T-helper 2 cell (primary cell): ENCODE data around the gene ITPK1.

Experiments
- DNase-seq, 5 experiments: peaks; one replicate each; pipeline versions ENCODE4 v3.0.0 to v3.0.0-alpha.2; 2012 to 2022

ITPK1 gene

DNA sequence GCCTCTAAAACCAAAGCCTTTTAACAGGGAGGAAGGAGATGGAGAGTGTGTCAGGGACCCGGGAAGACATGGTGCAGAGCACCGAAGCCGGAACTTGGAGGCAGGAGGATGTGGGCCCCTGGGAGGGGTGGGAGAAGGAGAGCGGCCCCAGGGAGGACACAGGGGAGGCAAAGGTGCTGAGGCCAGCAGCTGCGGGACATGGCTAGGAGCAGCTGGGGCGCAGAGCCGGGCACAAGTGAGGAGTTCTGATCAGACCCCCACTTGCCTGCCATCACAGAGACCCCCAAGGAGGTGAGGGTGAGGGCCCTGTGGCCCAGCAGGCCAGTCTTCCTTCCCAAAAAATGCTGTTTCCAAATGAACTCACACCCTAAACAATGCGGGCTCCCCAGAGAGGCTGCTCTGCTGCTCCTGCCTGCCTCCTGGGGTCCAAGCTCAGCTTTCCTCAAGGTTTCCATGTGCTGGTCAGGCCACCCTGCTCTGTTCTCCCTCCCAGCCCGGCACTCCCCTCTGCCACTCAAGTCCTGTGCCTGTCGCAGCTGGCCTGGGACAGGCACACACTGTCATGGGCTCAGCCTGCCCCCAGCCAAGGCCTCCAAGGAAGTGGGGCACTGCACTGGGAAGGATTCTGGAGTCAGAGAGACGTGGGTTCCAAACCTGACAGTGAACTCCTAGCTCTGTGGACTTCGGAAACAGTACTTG is 168.7 kb downstream of the ITPK1 start:
- no peak for DNase-seq

DNA sequence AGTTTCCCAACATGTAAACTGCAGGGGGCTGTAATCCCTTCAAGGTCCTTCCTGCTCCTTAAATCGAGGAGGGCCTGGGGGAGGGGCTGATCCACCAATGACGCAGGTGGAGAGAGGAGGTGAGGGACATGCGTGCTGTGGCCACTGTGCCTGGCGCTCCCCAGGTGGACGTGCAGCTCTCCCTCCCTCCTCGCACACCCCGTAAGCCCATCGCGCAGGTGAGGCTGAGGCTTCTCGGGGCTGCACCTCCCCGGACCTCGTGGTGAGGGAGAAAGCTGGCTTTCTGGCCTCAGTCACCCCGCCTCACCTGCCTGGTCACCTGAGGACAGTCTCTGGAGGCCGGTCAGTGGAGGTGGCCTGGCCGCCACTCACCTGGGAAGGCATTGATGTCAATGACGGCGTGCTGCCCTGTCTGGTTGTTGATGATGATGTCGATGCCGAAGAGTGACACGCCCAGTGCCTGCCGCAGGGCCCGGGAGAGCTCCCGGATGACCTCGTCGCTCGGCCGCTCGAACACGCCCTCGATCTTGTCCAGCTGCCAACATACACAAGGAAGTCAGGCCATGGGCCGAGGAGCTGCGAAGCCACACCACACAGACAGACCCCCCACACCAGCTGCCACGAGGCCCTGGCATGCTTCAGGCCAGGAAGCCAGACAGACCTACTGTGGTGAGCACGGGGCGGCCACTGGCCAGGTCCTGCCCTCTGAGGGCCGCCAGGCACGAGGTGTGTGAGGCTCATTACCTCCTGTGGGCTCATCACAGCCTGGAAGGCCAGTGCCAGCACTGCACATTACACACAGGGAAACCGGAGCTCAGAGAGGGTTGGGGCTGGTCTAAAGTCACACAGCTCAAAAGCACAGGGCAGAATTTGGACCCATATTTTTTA is 169.5 kb downstream of the ITPK1 start:
- DNase-seq: no peak

DNA sequence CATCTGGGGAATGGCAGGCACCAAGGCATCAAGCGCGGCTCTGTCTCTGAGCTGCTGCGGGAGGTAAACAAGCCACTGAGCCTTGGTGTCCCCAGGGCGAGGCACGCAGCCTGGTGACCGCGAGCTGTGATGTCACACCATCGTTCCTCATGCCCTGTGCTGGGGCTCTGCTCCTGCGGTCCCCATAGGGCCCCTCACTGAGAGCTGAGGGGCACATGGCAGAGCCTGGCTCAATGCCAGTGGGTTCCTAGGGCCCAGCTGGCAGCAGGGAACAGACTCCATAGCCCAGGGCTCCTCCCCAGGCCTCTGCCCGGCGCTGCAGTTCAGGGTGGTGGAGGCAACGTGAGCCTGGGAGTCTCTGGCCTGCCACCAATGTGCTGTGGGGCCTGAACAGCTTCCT is 170.2 kb downstream of the ITPK1 start:
- DNase-seq: no peak

- DNase-seq: no peak
Measured at GRCh38 chr14:92944976-92945375, 170.7 kb downstream of the ITPK1 start.

DNA sequence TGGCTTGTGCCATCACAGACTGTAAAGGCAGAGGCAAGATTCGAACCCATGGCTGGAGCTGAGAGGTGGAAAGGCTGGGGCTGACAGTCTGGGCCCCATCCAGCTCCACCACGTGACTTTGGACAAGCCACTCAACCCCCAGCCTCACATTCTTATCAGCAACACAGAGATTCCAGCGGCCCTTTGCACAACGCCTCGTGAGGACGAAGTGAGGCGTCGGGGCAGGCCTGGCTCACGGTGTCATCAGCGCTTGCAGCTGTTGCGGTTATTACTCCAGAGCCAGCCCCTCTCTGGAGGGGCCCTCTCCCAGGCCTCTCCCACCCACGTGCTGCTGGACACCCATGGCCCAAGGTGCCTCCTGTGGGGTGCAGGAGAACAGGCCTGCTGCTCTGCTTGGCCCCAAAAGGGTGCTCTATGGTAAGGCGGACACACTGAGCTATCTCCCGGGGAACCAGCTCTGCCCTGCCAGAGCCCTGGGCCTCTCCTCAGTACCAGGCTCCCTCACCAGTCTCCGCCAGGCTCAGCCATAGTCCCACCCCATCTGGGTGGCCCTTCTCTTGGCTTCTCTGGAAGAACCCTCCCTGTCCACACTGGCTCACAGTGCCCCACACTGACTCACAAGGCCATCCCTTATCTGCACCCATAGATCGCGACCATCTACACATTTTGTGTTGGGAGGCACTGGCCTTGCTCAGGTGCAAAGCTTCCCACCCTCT is 171.7 kb downstream of the ITPK1 start:
- DNase-seq: no peak

DNA sequence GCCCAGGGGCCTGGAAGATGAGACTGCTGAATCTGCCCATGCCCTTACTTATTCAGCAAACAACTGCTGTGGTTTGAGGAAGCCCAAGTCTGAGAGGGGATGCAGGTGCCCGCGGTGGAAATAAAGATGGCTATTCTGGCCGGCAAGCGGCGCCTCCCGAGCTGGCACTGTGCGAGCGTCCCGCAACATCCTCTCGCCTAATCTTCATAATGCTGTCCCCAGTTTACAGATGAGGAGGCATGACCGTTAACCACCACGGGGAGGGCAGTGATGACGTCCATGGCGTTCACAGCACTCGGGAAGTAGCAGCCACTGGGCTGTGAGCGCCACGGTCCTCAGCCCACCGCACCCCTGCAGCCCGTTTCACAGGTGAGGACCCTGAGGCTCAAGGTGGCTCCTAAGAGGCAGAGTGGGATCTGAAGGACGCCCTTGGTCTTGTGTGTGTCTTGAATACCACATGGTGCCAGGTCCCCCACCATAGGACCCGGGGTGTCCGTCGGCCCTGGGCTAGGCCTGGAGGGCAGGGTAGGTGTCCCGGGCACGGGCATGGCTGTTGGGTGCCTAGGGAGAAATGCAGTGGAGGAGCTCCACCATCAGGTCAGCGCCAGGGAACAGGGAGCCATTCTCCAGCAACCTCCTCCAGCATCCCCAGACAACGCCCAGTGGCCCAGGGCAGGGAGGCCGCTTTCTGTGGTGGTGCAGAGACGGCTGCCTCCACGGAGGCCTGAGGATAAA is 172.6 kb downstream of the ITPK1 start:
- DNase-seq: no peak

- no peak for DNase-seq
Measured at GRCh38 chr14:92942576-92942975, 173.1 kb downstream of the ITPK1 start.

DNA sequence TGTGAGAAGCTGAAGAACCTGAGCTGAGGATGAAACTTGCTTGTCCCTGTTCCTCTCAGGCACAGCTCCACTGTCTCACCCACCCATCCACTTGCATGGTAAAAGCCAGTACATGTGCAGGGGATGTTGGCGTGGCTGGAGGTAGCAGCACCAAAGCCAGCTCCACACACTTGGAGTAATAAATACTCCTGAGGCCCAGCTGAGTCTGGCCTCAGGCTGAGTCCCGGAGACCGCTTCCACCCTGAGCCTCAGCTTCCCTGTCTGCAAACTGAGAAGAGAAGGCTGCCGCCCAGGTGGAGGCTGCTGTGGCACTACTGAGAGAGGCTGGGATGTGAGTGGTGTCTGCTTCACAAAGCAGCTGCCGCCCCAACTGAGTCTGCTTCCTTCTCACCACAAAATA is 173.6 kb downstream of the ITPK1 start:
- DNase-seq: no peak

DNA sequence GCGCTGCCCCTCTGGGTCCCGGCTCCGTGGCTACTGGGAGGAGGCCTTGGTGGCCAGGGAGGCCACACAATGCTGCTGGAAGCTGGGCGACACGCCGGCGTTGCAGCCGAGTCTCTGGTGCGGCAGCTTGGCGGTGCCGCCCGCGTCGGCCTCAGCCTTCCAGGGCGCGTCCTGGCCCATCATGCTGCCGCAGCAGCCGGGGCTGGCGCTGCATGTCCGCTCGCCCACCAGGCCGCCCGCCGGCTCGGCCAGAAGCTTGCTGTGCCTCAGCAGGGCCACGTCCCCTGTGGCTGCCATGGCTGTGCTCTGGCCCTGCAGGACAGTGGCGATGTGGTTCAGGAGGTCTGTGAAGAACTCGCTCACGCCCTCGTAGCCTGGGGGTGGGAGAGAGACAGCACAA is 174.2 kb downstream of the ITPK1 start:
- no peak for DNase-seq

GRCh38 chr14:92940543-92940942 is 175.2 kb downstream of the ITPK1 start:
- no peak for DNase-seq

DNA sequence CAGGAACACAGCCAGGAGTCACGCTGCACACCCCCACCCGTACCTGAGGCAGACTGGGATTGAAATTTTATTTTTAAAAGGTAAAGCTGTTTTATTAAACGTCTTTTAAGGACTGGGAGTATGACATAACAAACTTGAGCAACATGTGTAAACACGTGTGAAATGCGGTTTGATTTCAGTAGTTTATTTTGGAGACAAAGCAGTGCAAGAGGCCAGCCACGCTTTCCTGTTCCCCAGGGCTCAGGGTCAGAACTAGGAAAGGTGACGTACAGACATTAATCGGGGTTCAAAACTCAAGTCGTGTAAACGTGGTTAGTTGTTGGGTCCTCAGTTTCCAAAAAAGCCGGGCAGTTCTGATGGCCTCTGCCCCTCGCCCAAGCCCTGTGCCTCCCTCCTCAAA is 176.0 kb downstream of the ITPK1 start:
- no peak for DNase-seq

DNA sequence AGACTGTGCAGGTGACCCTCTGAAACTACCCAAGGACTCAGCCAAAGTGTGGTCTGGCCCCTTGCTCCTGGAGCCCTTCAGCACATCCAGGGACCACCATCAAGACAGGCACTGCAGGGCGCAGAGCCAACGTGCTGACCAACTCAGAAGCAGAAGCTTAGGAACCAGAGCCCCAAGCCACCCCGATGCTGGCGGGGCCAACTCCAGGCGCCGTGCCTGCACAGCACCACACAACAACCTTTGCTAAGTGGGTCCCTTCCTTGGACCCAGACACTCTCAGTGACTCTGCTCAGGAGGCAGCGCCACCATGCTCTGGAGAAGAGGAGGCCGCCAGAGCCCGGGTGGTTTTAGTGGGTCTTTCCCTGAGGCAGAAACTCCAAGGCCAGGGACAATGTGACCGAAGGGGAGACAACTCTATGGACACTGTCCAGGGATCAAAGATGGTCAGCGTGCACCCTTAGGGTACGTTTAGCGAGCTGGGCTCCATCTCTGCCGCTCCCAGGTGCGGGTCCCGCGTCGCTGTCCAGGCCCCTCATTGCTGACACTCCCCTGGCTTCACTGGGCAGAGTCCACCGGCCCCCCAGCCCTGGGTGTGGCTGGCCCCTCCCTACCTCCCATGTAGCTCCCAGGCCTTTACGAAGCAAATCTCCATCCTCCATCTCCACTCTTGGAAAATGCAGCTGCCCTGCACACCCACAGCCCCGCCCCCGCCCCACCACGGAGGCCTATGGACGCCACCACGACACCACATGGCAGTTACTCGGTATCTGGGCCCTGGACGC is 176.6 kb downstream of the ITPK1 start:
- DNase-seq: no peak

DNA sequence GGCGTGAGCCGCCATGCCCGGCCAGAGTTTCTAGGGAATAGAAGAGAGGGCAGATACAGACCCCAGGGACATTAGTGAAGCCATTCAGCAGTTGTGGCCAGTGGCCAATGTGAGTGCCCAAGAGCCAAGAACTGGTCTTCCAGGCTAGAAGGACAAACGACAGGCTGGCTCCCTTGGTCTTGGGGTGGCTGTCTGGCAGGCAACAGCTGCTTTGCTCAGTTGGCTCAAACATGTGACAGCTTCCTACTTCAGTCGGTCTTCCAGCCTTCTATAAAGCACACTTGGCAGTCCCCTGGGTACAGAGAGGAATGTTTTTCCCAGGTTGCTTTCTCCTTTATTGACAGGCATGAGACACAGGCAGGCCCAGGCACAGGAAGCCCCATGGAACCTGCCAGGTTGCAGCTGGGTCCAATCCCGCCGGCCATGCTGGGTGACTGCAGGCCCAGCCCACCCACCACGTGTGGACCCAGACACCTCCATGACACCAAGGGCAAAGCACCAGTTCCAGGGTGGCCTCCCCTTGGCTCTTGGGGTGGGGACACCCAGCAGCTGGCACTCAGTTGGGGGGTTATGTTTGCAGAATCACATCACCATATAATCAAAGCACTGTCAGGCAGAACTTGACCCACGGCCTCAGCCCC is 177.4 kb downstream of the ITPK1 start:
- DNase-seq: no peak

DNA sequence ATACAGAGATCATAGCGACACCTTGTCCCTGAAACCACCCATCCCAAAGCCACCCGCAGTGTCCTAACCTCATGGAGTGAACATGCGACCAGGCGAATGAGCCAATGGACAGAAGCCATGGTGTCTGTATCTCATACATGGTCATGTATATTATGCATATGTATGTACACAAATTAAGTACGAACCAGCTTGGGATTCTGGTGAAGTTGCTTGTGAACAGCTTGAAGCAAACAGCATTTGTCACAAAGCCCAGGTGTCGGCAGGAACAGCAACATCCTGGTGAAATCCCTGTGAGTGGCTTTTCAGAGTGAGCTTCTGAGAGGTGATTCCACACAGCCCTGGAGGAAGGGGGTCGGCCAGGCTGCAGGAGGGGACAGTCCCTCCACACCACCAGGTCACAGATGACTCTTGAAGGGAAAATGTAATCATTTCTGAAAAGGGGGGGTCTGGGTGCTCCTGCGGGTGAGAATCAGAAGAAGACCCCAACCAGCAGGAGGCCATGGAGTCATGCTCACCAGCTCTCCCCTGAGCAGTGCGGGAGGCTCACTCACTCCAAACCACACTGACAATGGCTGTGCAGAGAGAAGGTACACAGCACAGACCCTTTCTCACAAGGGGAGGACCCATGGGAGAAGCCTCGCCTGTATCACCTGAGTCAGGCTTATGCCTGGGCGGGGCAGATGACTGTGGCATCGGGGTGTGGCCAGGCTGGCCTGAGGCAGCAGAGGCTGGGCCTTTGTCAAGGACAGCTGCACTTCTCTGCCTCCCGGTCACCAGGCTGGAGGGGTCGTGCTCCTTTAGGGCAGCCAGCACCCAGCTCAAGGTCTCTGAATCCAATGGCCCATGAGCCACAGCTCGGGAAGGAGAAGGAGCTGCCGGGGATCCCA is 178.4 kb downstream of the ITPK1 start:
- no peak for DNase-seq

DNA sequence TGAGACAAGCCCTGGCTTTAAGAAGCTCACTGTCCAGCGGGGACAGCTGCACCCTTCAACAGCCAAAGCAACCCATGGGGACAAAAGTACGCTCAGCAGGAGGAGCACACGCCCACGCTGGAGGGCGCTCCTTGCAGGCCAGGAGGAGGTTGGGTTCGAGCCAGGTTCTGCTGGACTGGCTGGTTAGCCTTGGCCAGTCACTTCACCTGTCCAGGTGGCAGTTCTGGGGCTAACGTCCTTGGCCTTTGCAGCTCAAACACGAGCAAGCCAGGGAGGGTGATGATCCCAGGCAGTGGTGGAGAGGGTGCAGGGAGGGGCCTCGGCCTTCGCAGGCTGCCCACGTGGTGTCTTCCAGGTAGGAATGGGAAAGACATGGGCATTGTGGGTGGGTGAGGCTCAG is 179.6 kb downstream of the ITPK1 start:
- DNase-seq: no peak

DNA sequence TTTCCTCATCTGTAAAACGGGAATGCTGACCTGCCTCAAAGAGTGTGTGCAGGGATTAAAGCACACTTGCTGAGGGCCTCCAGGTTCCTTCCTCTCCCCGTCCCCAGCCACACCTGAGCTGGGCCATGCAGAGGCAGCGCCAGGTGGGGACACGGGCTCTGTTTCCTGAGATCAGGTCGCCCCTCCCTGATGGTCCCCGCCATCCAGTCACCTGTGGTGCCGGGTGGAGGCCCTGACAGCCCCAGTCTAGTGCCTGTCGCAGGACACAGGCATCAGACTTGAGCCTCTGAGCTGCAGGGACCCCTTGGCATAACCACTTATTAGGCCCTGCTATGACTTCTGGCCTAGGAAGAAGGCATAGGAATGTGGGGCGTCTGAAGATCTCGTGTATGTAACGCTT is 180.3 kb downstream of the ITPK1 start:
- no peak for DNase-seq

DNA sequence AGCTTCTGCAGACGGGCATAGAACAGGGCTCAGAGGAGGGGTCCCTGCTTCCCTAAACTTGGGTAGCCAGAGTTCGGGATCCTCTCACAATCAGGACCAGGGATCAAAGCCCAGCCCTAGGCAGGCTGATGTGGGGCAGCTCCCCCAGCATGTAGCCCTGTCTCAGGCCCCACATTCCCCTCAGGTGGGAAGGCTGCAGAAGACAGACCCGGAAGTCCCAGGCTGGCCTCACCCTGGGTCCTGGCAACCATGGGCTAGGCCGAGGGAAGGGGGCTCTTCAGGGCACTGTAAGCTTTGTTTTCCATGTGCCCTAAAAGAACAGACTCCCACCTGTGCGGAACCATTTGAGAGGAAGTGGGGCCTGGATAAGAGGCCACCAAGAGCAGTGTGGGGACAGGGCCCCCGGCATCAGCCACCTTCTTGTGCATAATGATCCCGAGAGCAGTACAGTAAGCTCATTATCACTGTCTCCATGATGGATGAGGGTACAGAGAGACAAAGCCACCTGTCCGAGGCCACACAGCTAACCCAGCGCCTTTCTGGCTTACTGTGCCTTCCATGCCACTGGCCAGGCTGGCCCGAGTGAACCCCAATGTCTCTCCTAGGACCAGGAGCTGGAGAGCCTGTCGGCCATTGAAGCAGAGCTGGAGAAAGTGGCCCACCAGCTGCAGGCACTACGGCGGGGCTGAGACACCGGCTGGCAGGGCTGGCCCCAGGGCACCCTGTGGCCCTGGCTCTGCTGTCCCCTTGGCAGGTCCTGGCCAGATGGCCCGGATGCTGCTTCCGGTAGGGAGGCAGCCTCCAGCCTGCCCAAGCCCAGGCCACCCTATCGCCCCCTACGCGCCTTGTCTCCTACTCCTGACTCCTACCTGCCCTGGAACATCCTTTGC is 181.3 kb downstream of the ITPK1 start:
- DNase-seq: no peak

DNA sequence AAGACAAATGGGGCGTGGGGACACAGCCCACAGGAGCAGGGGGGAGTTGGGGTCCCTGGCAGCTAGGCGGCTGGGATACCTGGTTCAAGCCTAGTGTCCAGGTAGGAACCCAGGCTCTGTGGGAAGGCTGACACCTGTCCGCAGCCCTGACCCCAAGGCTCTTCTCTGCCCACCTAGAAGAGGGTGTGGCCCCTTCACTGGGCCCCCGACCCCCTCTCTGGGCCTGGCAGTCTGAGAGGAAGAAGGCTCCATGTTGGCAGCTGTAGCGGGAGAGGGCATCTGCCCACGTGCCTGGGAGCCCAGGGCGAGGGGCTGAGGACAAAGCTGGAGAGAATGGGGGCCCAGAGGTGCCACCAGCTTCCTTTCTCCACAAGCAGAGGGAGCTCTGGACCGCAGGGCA is 182.2 kb downstream of the ITPK1 start:
- DNase-seq: no peak
